ENCODE results near the gene PACS1. TPM values are rescaled to one million over a fixed set of nuclear protein-coding genes. Genes with fewer than 3 reads are reported as not detected.
A peak's percentile ranks its signal among the peaks of the same experiment; 100 is the strongest.

PACS1 gene
- total and polyA plus RNA-seq, 2 donors = 9.2 to 29.5 TPM

DNA sequence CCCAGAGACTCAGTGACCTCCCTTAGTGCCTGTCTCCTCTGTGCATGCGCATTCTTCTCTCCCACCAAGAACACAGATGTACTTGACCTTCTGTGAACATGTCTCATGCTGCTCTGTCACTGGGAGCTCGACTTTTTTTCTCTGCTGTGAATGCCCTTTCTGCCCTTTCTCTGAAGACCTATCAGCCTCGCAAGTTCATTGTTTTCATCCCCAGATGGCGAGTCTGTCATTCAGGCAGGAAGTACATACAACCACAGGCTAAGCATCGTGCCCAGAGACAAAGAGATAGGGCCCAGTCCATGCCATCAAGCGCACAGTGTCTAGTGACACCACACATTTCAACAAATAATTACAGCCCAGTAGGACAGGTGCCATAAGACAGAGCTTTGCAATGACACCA is 148.0 kb downstream of the PACS1 start:
- WGBS = 61% methylated on average over 6 of the region's 6 CpGs
- Histone ChIP-seq H3K4me1 (ENCODE audit: control insufficient read depth in 2 of 2, insufficient read depth in 2 of 2, low read length in 2 of 2) (peaks cover 7 to 26% of the 10 kb centered on the region in 2 donors), H3K27ac (ENCODE audit: low read depth in 1 of 2, low read length in 1 of 2) (no peak overlapping the region), H3K36me3 (ENCODE audit: control insufficient read depth in 2 of 2, insufficient read depth in 2 of 2, low read length in 1 of 2) (peaks cover 42 to 58% of the 10 kb centered on the region in 2 donors), H3K4me3 (ENCODE audit: low read length in 2 of 2) (no peak overlapping the region), H3K9me3 (ENCODE audit: control insufficient read depth in 2 of 2, insufficient read depth in 1 of 2, low read length in 1 of 2) (no peaks in the 10 kb centered on the region), H3K27me3 (ENCODE audit: control insufficient read depth in 2 of 2, insufficient read depth in 1 of 2, low read length in 1 of 2) (no peaks in the 10 kb centered on the region)
- peak in 1 of 9 donors; percentile 42 for DNase-seq (ENCODE audit: low read depth in 6 of 9, low spot score in 9 of 9)

DNA sequence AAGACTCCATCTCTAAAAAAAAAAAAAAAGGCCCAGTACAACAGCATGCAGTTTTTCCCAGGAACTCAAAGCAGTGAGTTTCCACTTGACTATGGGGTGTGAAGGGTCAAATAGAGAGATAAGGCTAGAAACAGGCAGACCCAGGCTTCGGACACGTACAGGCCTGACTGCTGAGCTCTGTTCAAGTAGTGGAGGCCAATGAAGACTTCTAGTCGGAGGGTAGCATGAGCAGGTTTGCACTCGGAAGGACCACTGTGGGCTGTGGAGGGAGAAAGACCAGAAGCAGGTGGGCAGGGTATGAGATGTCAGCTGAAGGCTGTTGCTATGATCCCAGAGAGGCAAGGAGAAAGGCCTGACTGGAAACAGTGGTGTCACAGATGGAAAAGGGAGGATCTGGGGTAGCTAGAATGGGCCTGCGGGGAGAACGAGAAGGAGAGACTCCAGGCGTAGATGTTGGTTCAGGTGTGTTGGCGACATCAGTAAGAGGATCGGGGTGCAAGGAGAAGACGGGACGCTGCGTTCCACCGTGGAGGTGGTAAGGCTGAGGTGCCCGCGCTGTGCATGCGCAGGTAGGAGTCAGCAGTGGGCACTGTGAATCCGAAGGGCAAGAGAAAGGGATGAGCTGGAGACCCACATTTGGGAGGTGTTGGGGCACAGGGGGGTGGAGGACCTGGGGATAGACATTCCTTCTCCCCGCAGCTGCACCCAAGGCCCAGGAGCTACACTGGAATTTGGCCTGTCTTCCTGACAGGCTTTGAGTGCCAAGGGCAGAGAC is 149.0 kb downstream of the PACS1 start:
- no peaks in the 10 kb centered on the region for H3K27me3 ChIP-seq (ENCODE audit: control insufficient read depth in 2 of 2, insufficient read depth in 1 of 2, low read length in 1 of 2)
- WGBS = 98% methylated on average over 18 of the region's 18 CpGs
- DNase-seq (ENCODE audit: low read depth in 6 of 9, low spot score in 9 of 9) = no peak
- H3K27ac ChIP-seq (ENCODE audit: low read depth in 1 of 2, low read length in 1 of 2) = no peak overlapping the region
- H3K36me3 ChIP-seq (ENCODE audit: control insufficient read depth in 2 of 2, insufficient read depth in 2 of 2, low read length in 1 of 2) = peaks cover 42 to 53% of the 10 kb centered on the region in 2 donors
- no peak overlapping the region for H3K4me3 ChIP-seq (ENCODE audit: low read length in 2 of 2)
- peaks cover 7 to 31% of the 10 kb centered on the region in 2 donors for H3K4me1 ChIP-seq (ENCODE audit: control insufficient read depth in 2 of 2, insufficient read depth in 2 of 2, low read length in 2 of 2)
- no peaks in the 10 kb centered on the region for H3K9me3 ChIP-seq (ENCODE audit: control insufficient read depth in 2 of 2, insufficient read depth in 1 of 2, low read length in 1 of 2)

DNA sequence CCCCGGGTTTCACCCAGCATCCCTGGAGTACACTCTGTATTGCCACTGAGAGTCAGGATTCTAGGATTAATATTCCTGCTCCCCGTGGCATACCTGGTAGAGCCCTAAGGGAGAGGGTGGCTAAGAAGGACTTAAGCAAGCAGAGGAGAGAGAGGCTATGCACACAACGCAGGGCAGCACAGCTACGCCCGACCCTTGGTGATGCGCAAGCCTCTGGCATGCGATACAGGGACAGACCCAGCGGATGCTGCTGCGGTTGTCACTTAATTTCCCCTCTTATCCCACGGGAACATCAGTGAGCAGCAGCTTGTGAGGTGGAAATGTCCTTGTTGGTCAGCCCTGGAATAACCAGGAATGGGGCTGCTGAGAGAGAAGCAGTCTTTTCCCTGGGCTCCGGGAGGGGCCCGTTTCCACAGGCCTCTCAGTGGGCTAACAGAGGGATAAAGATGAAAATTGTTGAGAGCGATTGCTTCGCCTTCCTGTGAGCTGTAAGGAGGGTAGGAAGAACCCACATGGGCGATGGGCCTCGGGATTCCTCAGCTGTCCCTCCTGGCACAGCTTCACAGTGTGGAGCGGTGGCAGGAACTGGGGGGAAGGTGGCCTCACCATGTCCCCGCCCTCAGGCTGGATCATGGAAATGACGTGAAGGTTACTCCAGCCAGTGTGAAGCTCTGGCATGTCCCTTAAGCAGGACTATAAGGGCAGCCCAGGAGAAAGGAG is 149.9 kb downstream of the PACS1 start:
- Histone ChIP-seq H3K27ac (ENCODE audit: low read depth in 1 of 2, low read length in 1 of 2) (no peak overlapping the region), H3K4me3 (ENCODE audit: low read length in 2 of 2) (no peak overlapping the region), H3K4me1 (ENCODE audit: control insufficient read depth in 2 of 2, insufficient read depth in 2 of 2, low read length in 2 of 2) (peaks cover 7 to 31% of the 10 kb centered on the region in 2 donors), H3K27me3 (ENCODE audit: control insufficient read depth in 2 of 2, insufficient read depth in 1 of 2, low read length in 1 of 2) (no peaks in the 10 kb centered on the region), H3K36me3 (ENCODE audit: control insufficient read depth in 2 of 2, insufficient read depth in 2 of 2, low read length in 1 of 2) (peaks cover 47 to 56% of the 10 kb centered on the region in 2 donors), H3K9me3 (ENCODE audit: control insufficient read depth in 2 of 2, insufficient read depth in 1 of 2, low read length in 1 of 2) (no peaks in the 10 kb centered on the region)
- DNase-seq (ENCODE audit: low read depth in 6 of 9, low spot score in 9 of 9) = no peak
- 98% methylated on average over 19 of the region's 19 CpGs for WGBS

DNA sequence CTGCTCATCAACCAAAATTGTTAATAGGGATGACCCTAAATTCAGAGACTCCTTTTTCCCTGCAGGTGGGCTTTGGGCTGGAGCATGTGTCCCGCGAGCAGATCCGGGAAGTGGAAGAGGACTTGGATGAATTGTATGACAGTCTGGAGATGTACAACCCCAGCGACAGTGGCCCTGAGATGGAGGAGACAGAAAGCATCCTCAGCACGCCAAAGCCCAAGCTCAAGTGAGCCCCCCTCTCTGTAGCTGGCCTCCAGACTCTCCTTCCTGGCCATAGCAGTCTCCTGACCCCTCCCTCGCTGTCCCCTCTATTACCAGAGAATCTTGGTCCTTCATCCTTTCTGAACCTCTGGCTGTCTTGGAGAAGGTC is 150.5 kb downstream of the PACS1 start:
- no peak overlapping the region for H3K27ac ChIP-seq (ENCODE audit: low read depth in 1 of 2, low read length in 1 of 2)
- peaks cover 7 to 31% of the 10 kb centered on the region in 2 donors for H3K4me1 ChIP-seq (ENCODE audit: control insufficient read depth in 2 of 2, insufficient read depth in 2 of 2, low read length in 2 of 2)
- DNase-seq (ENCODE audit: low read depth in 6 of 9, low spot score in 9 of 9) = no peak
- peaks cover 50 to 58% of the 10 kb centered on the region in 2 donors for H3K36me3 ChIP-seq (ENCODE audit: control insufficient read depth in 2 of 2, insufficient read depth in 2 of 2, low read length in 1 of 2)
- no peaks in the 10 kb centered on the region for H3K9me3 ChIP-seq (ENCODE audit: control insufficient read depth in 2 of 2, insufficient read depth in 1 of 2, low read length in 1 of 2)
- no peak overlapping the region for H3K4me3 ChIP-seq (ENCODE audit: low read length in 2 of 2)
- WGBS = 97% methylated on average over 6 of the region's 6 CpGs
- H3K27me3 ChIP-seq (ENCODE audit: control insufficient read depth in 2 of 2, insufficient read depth in 1 of 2, low read length in 1 of 2) = no peaks in the 10 kb centered on the region

DNA sequence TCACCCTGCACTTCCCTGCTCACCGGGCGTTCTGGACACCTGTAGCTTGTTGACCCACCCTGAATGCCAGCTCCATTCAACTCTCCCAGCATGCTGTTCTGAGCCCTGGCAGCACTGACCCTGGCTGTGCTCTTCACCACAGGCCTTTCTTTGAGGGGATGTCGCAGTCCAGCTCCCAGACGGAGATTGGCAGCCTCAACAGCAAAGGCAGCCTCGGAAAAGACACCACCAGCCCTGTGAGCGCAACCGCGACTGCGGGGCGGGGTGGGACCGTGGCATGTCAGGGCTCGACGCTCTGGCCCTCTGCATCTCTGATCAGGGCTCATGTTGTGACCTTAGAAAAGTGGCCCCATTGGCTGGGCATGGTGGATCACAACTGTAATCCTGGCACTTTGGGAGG is 150.9 kb downstream of the PACS1 start:
- peaks cover 49 to 56% of the 10 kb centered on the region in 2 donors for H3K36me3 ChIP-seq (ENCODE audit: control insufficient read depth in 2 of 2, insufficient read depth in 2 of 2, low read length in 1 of 2)
- no peaks in the 10 kb centered on the region for H3K9me3 ChIP-seq (ENCODE audit: control insufficient read depth in 2 of 2, insufficient read depth in 1 of 2, low read length in 1 of 2)

DNA sequence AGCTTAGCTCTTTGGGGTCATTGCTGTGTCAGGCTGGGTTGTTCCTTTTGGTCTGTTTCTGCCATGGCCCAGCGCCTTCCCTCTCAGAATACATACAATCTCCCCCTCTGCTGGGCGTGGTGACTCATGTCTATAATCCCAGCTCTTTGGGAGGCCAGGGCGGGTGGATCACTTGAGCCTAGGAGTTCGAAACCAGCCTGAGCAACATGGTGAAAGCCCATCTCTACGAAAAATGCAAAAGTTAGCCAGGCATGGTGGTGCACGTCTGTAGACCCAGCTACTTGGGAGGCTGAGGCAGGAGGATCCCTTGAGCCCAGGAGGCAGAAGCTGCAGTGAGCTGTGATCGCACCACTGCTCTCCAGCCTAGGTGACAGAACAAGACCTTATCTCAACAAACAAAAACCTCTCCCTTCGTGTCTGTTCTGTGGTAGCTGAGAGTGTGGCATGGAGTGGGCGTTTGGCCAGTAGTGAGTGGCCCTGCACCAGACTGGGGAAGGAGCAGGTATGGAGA is 151.7 kb downstream of the PACS1 start:
- H3K9me3 ChIP-seq (ENCODE audit: control insufficient read depth in 2 of 2, insufficient read depth in 1 of 2, low read length in 1 of 2) = no peaks in the 10 kb centered on the region
- peaks cover 41 to 49% of the 10 kb centered on the region in 2 donors for H3K36me3 ChIP-seq (ENCODE audit: control insufficient read depth in 2 of 2, insufficient read depth in 2 of 2, low read length in 1 of 2)
- DNase-seq (ENCODE audit: low read depth in 6 of 9, low spot score in 9 of 9) = no peak
- peak overlapping the region; percentile 36 to 71 for H3K27ac ChIP-seq (ENCODE audit: low read depth in 1 of 2, low read length in 1 of 2)
- peaks cover 7 to 31% of the 10 kb centered on the region in 2 donors for H3K4me1 ChIP-seq (ENCODE audit: control insufficient read depth in 2 of 2, insufficient read depth in 2 of 2, low read length in 2 of 2)
- WGBS = 92% methylated on average over 9 of the region's 9 CpGs
- no peaks in the 10 kb centered on the region for H3K27me3 ChIP-seq (ENCODE audit: control insufficient read depth in 2 of 2, insufficient read depth in 1 of 2, low read length in 1 of 2)
- H3K4me3 ChIP-seq (ENCODE audit: low read length in 2 of 2) = no peak overlapping the region

More for the DNA sequence above, 150.9 kb downstream of the PACS1 start:
- DNase-seq (ENCODE audit: low read depth in 6 of 9, low spot score in 9 of 9) = no peak
- Histone ChIP-seq H3K4me3 (ENCODE audit: low read length in 2 of 2) (no peak overlapping the region), H3K4me1 (ENCODE audit: control insufficient read depth in 2 of 2, insufficient read depth in 2 of 2, low read length in 2 of 2) (peaks cover 7 to 31% of the 10 kb centered on the region in 2 donors), H3K27me3 (ENCODE audit: control insufficient read depth in 2 of 2, insufficient read depth in 1 of 2, low read length in 1 of 2) (no peaks in the 10 kb centered on the region), H3K27ac (ENCODE audit: low read depth in 1 of 2, low read length in 1 of 2) (no peak overlapping the region)
- WGBS = 96% methylated on average over 13 of the region's 13 CpGs

DNA sequence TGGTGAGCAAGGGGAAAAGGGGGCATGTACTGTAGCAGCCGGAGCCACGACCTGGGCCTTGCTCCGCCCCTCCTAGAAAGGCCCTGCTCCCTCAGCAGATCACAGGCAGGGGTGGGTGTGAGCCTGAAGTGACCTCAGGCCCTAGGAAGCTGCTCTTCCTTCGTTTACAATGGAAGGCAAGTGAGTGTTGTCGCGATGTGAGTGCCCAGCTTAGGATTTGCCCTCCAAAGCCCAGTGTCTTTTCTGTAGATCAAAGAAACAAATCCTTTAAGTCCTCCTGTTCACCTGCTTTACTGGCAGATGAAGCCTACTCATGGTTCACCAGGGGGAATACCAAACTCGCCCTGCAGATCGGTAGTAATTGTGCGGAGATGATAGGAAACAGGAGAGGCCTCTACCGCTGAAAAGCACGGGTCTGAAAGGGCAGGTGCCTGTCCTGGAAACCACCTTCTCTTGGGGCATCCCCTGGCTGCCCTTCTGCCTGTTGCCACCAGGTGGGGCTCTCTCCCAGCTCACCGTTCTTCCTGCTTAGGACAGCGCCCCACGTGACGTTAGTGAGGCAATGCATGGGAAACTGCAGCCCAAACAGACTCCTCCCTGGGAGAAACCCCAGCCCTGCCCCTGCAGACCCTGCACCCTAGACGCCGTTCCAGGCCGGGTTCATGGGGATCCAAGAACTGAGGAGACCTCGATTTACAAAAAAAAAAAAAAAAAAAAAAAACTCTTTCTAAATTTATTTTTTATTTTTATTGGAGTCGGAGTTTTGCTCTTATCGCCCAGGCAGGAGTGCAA is 152.5 kb downstream of the PACS1 start:
- DNase-seq (ENCODE audit: low read depth in 6 of 9, low spot score in 9 of 9) = peak; percentile 82 to 97 (median 94)
- Histone ChIP-seq H3K4me1 (ENCODE audit: control insufficient read depth in 2 of 2, insufficient read depth in 2 of 2, low read length in 2 of 2) (peaks cover 7 to 29% of the 10 kb centered on the region in 2 donors), H3K27me3 (ENCODE audit: control insufficient read depth in 2 of 2, insufficient read depth in 1 of 2, low read length in 1 of 2) (no peaks in the 10 kb centered on the region), H3K36me3 (ENCODE audit: control insufficient read depth in 2 of 2, insufficient read depth in 2 of 2, low read length in 1 of 2) (peaks cover 36 to 43% of the 10 kb centered on the region in 2 donors), H3K9me3 (ENCODE audit: control insufficient read depth in 2 of 2, insufficient read depth in 1 of 2, low read length in 1 of 2) (no peaks in the 10 kb centered on the region), H3K27ac (ENCODE audit: low read depth in 1 of 2, low read length in 1 of 2) (peak overlapping the region; percentile 46 to 71), H3K4me3 (ENCODE audit: low read length in 2 of 2) (no peak overlapping the region)
- WGBS = 32% methylated on average over 21 of the region's 21 CpGs

DNA sequence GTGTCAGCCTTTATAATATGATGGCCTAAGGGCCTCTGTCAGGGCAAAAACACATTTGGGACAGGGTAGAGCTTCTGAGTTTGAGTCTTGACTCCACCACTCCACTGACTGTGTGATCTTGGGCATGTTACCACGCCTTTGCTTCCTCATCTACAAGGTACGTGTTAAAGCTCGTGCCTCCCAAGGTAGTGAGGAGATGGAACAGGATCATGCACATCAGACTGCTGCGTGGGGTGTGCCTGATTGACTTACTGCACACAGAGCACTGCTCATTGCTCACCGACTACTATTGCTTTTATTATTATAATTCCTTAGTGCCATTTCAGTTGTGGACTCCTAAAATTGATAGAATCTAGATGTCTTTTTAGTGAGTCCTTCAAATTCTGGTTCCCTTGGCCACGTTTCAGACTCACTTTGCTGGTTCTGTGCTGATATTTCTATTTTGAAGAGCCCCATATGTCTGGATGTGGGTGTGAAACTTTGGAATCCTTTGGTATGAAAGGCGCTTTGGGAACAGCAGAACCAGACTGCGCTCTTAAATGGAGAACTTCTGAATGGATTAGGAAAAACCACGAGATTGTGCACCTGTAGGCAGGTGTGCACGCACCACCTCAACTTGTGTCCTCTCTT is 154.3 kb downstream of the PACS1 start:
- Histone ChIP-seq H3K4me1 (ENCODE audit: control insufficient read depth in 2 of 2, insufficient read depth in 2 of 2, low read length in 2 of 2) (peaks cover 7 to 22% of the 10 kb centered on the region in 2 donors), H3K9me3 (ENCODE audit: control insufficient read depth in 2 of 2, insufficient read depth in 1 of 2, low read length in 1 of 2) (no peaks in the 10 kb centered on the region), H3K36me3 (ENCODE audit: control insufficient read depth in 2 of 2, insufficient read depth in 2 of 2, low read length in 1 of 2) (peaks cover 36 to 40% of the 10 kb centered on the region in 2 donors), H3K27me3 (ENCODE audit: control insufficient read depth in 2 of 2, insufficient read depth in 1 of 2, low read length in 1 of 2) (no peaks in the 10 kb centered on the region), H3K4me3 (ENCODE audit: low read length in 2 of 2) (no peak overlapping the region), H3K27ac (ENCODE audit: low read depth in 1 of 2, low read length in 1 of 2) (no peak overlapping the region)
- WGBS = 99% methylated on average over 10 of the region's 10 CpGs
- no peak for DNase-seq (ENCODE audit: low read depth in 6 of 9, low spot score in 9 of 9)

All from thymus (tissue), 11 donors.